GM13977 (cell line): Measurements from ENCODE around the gene NCLN.

Source experiments
- DNase-seq: peaks from one replicate; pipeline ENCODE4 v3.0.0; 2012; ENCODE audit warnings: low spot score
- in situ Hi-C: fragments of 300-500 bp; cut with MboI; formaldehyde crosslinking; loops from one replicate; pipeline ENCODE4 v1.12.0; 2022; ENCODE audit warnings: low sequenced_read_pairs, low pct_unique_long_range_greater_than_20kb, mixed read lengths, inconsistent platforms; ENCODE audit not compliant: unreplicated experiment
- TF ChIP-seq, protein P1 (sequence below): IDR thresholded peaks from 2 replicates; pipeline ENCODE4 v1.5.1; 2012; ENCODE audit warnings: mild to moderate bottlenecking, control low read depth; ENCODE audit not compliant: insufficient read depth; ENCODE audit errors: extremely low read depth, missing control alignments

The NCLN gene

DNA sequence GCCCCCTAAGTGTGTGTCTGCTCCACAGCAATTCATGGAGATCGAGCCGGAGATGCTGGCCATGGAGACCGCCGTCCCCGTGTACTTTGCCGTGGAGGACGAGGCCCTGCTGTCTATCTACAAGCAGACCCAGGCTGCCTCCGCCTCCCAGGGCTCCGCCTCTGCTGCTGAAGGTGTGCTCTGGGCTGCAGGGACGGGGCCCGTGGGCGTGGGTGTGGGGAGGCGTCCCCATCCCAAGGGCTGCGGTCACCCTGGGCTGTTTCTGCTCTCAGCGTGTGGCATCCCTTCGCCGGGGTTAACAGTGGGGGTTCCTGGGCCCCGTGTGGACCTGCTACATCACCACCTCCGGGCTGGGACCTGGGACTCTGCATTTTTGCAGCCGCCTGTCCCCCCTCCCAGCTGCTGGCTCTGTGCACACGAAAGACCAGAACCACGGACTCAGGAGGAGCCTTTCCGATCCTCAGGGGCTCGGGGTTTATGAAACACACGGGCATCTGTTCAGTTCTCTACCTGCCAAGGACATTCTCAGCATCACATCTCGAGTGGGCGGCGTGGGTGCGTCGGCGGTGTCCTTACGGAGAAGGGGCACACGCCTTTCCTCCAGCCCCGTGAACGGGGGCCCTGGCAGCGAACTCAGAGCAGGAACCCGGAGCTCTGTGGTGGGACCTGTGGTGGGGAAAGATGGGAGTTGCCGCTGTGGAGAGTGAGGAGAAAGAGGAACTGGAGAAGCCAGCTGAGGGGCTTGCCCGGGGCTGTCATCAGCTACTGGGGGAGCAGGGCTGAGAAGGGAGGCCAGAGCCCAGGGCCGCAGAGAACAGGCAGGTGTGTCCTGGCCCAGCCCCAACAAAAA, 7.8 kb downstream of the NCLN start:
- in situ Hi-C loops: no loop called here
- TF ChIP-seq, protein P1, sequence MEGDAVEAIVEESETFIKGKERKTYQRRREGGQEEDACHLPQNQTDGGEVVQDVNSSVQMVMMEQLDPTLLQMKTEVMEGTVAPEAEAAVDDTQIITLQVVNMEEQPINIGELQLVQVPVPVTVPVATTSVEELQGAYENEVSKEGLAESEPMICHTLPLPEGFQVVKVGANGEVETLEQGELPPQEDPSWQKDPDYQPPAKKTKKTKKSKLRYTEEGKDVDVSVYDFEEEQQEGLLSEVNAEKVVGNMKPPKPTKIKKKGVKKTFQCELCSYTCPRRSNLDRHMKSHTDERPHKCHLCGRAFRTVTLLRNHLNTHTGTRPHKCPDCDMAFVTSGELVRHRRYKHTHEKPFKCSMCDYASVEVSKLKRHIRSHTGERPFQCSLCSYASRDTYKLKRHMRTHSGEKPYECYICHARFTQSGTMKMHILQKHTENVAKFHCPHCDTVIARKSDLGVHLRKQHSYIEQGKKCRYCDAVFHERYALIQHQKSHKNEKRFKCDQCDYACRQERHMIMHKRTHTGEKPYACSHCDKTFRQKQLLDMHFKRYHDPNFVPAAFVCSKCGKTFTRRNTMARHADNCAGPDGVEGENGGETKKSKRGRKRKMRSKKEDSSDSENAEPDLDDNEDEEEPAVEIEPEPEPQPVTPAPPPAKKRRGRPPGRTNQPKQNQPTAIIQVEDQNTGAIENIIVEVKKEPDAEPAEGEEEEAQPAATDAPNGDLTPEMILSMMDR: no peak
- DNase-seq: no peak

DNA sequence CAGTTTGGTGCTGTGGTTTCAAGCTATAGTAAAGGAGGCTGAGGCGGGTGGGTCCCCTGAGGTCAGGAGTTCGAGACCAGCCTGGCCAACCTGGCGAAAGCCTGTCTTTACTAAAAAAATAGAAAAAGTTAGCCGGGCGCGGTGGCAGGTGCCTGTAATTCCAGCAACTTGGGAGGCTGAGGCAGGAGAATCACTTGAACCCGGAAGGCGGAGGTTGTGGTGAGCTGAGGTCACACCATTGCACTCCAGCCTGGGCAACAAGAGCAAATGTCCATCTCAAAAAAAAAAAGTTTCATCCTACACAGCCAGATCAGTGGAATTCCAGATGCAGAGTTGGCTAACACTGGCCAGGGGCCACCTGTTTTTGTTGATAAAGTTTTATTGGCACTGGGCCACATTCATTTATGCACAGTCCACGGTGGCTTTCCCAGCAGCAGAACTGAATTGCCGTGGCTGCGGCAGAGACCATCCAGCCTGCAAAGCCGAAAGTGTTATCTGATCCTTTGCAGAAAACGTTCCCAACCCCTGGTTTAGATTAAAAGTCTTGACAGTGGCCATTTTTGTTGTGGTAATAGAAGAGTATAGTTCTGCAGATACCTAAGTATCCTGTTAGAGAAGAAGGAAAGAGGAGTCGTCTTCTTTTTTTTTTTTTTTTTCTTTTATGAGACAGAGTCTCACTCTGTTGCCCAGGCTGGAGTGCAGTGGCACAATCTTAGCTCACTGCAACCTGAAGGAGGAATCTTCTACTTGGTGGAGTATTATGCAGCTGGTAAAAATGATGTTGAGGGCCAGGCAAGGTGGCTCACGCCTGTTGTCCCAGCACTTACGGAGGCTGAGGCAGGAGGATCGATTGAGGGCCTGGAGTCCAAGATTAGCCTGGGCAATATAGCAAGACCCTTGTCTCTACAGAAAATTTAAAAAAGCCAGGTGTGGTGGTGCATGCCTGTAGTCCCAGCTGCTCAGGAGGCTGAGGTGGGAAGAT, 8.7 kb downstream of the NCLN start:
- TF ChIP-seq, protein P1: no peak
- in situ Hi-C loops: no loop called here
- no peak for DNase-seq

DNA sequence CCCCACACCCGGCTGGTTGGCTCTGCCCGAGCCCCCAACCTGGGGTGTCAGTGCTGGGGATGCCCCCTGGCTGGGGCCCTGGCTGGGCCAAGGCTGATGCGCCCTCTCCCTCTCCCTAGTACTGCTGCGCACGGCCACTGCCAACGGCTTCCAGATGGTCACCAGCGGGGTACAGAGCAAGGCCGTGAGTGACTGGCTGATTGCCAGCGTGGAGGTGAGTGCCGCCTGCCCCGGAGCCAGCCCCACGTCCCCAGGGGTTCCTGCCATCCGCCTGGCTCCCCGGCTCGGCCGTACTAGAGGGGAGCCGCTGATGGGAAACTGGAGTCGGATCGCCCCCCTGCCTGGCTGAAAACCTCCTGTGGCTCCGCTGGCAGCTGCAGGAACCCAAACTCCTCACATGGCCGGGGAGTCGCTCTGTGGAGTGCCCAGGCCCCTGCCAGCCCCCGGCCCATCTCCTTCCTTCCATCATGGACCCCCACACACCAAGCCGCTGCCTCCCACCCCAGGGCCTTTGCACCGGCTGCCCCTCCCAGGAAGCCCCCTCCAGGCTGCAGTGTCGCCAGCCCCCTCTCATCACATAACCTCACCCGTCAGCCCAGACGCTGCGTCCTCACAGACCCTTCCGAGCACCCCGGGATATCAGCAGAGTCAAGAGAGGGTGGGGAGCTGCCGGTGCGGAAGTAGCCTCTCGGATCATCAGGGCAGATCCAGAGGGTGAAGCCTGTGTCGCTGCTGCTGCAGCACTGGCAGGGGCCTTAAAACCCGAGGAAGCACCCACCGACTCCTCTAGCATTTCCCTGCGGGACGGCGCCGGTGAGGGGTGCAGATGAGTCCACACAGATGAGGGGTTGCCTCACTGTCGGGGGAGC, 10.6 kb downstream of the NCLN start:
- DNase-seq: no peak
- TF ChIP-seq, protein P1: no peak
- in situ Hi-C loops: no loop called here

DNA sequence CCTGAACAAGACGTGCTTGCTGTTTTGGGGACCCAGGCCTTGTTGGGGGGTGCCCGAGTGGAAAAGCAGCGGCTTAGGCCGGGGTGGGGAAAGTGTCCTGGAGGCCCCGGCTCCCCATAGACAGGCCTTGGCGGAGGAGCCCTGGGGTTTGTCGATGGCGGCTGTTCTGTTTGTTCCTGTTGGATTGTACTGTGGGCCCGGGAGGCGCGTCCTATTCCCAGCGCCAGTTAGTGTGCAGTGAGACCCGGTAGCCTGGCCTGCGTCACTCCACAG, 11.1 kb downstream of the NCLN start:
- no peak for DNase-seq
- in situ Hi-C loops: no loop called here
- TF ChIP-seq, protein P1: no peak

DNA sequence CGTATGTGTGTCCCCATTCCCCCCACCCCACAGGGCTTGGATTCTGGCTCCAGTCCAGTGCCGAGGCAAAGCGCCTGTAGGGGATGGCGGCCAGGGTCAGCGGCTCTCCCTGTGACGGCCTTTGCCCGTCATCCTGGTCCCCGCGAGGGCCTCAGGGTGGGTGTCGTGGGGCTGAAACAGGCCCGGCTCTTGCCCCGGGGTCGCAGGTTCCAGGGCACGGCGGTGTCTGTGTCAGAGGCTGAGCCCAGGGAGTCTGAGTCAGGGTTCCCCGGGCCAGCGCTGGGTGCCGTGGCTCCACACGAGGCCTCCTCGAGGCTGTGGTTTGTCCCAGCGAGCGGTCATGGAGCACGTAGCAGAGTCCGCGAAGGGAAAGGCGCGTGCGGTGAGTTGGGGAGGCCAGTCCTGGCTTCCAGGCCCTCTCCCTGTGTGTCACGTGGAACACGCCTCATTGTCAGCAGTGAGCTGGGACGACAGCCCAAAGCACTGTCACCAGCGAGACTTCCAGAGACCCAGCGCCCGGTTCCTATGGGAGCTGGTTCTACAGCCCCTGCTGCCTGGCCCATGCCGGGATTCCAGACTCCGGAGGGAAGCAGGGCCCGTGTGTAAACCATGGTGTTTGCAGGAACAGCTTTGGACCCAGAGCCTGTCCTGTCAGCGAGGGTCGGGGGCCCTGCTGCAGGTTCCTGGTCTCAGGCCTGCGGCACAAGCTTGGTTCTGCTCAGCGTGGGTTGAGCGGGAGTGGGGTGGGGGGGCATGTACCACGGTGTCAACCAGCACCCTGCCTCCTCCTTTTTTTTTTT, 13.4 kb downstream of the NCLN start:
- DNase-seq: no peak
- TF ChIP-seq, protein P1: no peak
- in situ Hi-C loops: no loop called here
